Left ventricle myocardium inferior (tissue), 1 donor: ENCODE data around the gene AP1G2. TPM values are rescaled to one million over a fixed set of nuclear protein-coding genes. Genes with fewer than 3 reads are reported as not detected.
A peak's percentile ranks its signal among the peaks of the same experiment; 100 is the strongest.

Experiments
- DNase-seq: peaks from one replicate; pipeline ENCODE4 v3.0.0-alpha.2; 2020
- H3K27ac ChIP-seq: fragments of 200-600 bp; replicated peaks from 2 replicates; pipeline ENCODE4 v1.8.0; 2021
- H3K27me3 ChIP-seq: fragments of 200-600 bp; 2 replicates; pipeline ENCODE4 v1.8.0; 2021; ENCODE audit warnings: low read depth
- H3K36me3 ChIP-seq: fragments of 200-600 bp; 2 replicates; pipeline ENCODE4 v1.8.0; 2021
- H3K4me1 ChIP-seq: fragments of 200-600 bp; 2 replicates; pipeline ENCODE4 v1.8.0; 2021
- H3K4me3 ChIP-seq: fragments of 200-600 bp; 2 replicates; pipeline ENCODE4 v1.8.0; 2021; ENCODE audit warnings: mild to moderate bottlenecking, moderate library complexity
- H3K9me3 ChIP-seq: fragments of 200-600 bp; replicated peaks from 2 replicates; pipeline ENCODE4 v1.8.0; 2021
- CTCF ChIP-seq: fragments of 200-600 bp; IDR thresholded peaks from 2 replicates; pipeline ENCODE4 v1.8.0; 2021; ENCODE audit warnings: antibody characterized with exemption, mild to moderate bottlenecking, borderline replicate concordance
- intact Hi-C: fragments of 100-400 bp; cut with micrococcal nuclease; formaldehyde crosslinking; loops from one replicate; pipeline ENCODE4 v1.11.0; 2022
- total RNA-seq: library from RNA; stranded (reverse); fragmentation: NEBNext Ultra II Directional; extraction: Animal tissue kit (Norgen Biotek cat#: 25700); gene quantifications from one replicate; pipeline ENCODE4 v1.2.1, GENCODE V29; 2021
- donor health status: DM: no; HTN: yes; CAD: no; lungs with severe emphysema.

Gene AP1G2
- total RNA-seq, 1 donor from 2014 or later, result 10.4 TPM

- H3K36me3 ChIP-seq, result no peaks in the 10 kb centered on the region
- intact Hi-C loops, result no loop called here
- no peak for DNase-seq
- no peak for TF ChIP-seq CTCF
- H3K27ac ChIP-seq, result no peak overlapping the region
- H3K4me1 ChIP-seq, result peaks cover 4% of the 10 kb centered on the region
- no peaks in the 10 kb centered on the region for H3K27me3 ChIP-seq
- H3K4me3 ChIP-seq, result no peak overlapping the region
- H3K9me3 ChIP-seq, result no peaks in the 10 kb centered on the region
Observed at GRCh38 chr14:23533652-23534435, 33.7 kb downstream of the AP1G2 start.

- intact Hi-C loops, result no loop called here
- no peaks in the 10 kb centered on the region for H3K36me3 ChIP-seq
- H3K27ac ChIP-seq, result no peak overlapping the region
- H3K4me1 ChIP-seq, result peaks cover 4% of the 10 kb centered on the region
- H3K4me3 ChIP-seq, result no peak overlapping the region
- no peak for DNase-seq
- no peaks in the 10 kb centered on the region for H3K9me3 ChIP-seq
- TF ChIP-seq CTCF, result no peak
- H3K27me3 ChIP-seq, result no peaks in the 10 kb centered on the region
Observed at GRCh38 chr14:23532658-23533057, 34.9 kb downstream of the AP1G2 start.

- no peaks in the 10 kb centered on the region for H3K36me3 ChIP-seq
- no peak overlapping the region for H3K4me3 ChIP-seq
- no peak for TF ChIP-seq CTCF
- no peaks in the 10 kb centered on the region for H3K27me3 ChIP-seq
- H3K9me3 ChIP-seq, result no peaks in the 10 kb centered on the region
- peaks cover 4% of the 10 kb centered on the region for H3K4me1 ChIP-seq
- no peak for DNase-seq
- intact Hi-C loops, result no loop called here
- no peak overlapping the region for H3K27ac ChIP-seq
Observed at GRCh38 chr14:23531391-23531790, 36.2 kb downstream of the AP1G2 start.

- Histone ChIP-seq H3K36me3 (no peaks in the 10 kb centered on the region), H3K27ac (peak overlapping the region; percentile 11), H3K27me3 (no peaks in the 10 kb centered on the region), H3K9me3 (no peaks in the 10 kb centered on the region), H3K4me1 (peaks cover 4% of the 10 kb centered on the region), H3K4me3 (no peak overlapping the region)
- no peak for TF ChIP-seq CTCF
- intact Hi-C loops, result no loop called here
- no peak for DNase-seq
Observed at GRCh38 chr14:23530375-23531055, 37.1 kb downstream of the AP1G2 start.

GRCh38 chr14:23529016-23529415 is 38.6 kb downstream of the AP1G2 start:
- Histone ChIP-seq H3K27me3 (no peaks in the 10 kb centered on the region), H3K4me3 (no peak overlapping the region), H3K27ac (no peak overlapping the region), H3K4me1 (peaks cover 4% of the 10 kb centered on the region), H3K36me3 (no peaks in the 10 kb centered on the region), H3K9me3 (no peaks in the 10 kb centered on the region)
- TF ChIP-seq CTCF, result no peak
- no peak for DNase-seq
- intact Hi-C loops, result no loop called here
